Measurements from ENCODE around the gene MXD1.
"Not testable (repeated sequence)": the region's sequence is repeated elsewhere in the genome, so short reads cannot be mapped to it uniquely, and the experiment has no call there.

- TF ChIP-seq CTCF (conservative IDR thresholded peaks at IDR 0.05); ZFX (IDR thresholded peaks at IDR 0.05): not testable (repeated sequence)
Observed at GRCh38 chr2:69950671-69951070, 35.8 kb downstream of the MXD1 start.
